Ramos (cell line): ENCODE data around the gene TMEM270.

Experiments
- in situ Hi-C: fragments of 300-500 bp; cut with MboI; formaldehyde crosslinking; loops from one replicate; pipeline ENCODE4 v1.14.3; 2022; ENCODE audit warnings: low sequenced_read_pairs; ENCODE audit not compliant: unreplicated experiment

Gene TMEM270

GRCh38 chr7:73901231-73901822 lies 40.4 kb downstream of the TMEM270 start:
- in situ Hi-C loops, result no loop called here

DNA sequence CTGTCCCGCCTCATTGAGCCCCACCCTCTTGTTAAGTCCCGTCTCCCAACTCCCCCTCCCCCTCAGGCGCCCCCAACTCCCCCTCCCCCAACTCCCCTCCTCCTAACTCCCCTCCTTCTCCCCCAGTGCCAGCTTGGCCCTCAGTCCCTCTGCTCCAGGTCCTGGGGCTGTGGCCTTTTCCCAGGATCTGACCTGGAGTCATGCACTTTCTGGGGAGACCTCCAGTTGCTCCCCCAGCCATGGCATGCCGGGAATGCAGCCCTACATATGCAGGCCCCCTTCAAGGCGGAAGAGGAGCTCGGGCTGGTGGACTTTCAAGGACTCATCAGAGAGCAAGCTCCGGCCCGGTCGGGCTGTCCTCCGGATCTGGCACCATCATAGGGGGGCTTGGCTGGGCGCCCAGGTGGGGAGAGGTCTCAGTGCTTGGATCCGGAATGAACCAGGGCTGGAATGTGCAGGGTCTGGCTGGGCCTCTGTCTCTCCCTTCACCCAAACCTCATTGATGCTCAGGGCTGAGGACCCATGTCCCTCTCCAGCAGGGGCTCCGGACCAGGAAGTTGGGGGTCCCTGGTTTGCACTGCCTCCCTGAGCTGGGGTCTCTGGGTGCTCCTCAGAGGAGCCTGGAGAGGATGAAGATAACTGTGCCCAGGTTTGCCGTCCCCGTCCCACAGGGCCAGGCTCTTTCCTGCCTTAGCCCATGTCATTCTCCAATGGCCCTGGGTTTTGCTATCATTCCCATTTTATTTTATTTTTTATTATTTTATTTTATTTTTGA lies 41.1 kb downstream of the TMEM270 start:
- in situ Hi-C loops, result no loop called here

DNA sequence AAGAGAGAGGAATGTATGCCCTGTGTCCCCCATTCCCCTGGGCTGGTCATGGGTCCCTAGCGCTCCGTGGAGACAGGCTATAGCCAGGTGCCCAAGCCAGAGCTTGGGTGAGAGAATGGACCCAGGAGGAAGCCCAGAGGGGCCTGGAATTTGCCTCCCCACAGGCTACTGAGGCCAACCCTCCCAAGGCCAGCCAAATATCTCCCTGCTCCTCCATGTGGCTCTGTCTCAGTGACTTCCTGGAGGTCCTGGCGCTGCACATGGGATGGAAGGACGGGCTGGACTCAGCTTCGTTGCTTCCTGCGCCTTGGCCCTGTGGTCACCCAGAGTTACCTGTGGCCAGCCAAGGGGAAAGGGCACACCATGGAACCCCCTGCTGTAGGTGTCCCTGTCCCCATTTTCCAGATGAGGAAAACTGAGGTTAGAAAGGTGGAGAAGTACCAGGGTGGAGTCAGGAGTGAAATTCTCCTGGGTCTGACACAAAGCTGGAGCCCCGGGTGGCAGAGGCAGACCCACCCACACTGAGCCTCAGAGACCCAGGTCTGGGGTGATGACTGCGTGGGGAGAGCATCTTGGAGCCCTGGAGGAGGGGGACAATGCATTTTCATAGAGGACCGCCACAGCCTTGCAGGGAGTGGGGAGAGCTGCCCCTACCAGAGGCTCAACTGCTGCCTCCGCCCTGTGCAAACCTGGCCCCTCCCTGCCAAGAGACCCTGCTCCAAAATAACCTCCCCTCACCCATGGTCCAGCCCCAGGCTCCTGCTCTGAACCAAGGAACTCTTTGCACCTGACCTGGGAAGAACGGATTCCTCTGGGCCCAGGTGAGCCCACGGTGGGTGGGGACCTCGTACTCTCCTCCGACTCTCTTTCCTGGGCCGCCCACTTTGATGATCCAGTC lies 42.6 kb downstream of the TMEM270 start:
- in situ Hi-C loops, result no loop called here

GRCh38 chr7:73904219-73905137 lies 43.5 kb downstream of the TMEM270 start:
- in situ Hi-C loops, result no loop called here

- in situ Hi-C loops, result no loop called here
Measured at GRCh38 chr7:73905360-73905759, 44.4 kb downstream of the TMEM270 start.

GRCh38 chr7:73906874-73907273 lies 45.9 kb downstream of the TMEM270 start:
- in situ Hi-C loops, result no loop called here

- in situ Hi-C loops, result no loop called here
Measured at GRCh38 chr7:73907554-73908122, 46.7 kb downstream of the TMEM270 start.

DNA sequence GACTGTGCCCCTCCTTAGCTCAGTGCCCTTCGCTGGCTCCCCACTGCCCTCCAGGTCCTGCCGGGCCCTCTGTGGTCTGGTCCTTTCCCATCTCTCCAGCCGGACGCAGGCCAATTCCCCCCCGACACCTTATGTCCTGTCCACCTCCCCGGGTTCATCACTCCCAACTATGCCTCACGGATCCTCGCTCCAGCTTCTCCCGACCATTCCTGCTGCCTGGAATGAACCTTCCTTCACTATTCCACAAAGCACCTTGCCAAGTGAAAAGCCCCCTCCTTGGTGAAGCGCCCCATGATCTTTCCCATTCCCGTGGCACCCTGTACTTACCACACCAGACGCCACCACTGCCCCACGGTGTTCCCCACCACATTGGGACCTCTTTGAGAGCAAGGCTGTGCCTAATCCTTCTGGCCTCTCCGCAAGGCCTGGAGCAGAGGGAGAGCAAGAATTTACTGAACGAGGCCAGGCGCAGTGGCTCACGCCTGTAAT lies 47.2 kb downstream of the TMEM270 start:
- in situ Hi-C loops, result no loop called here

DNA sequence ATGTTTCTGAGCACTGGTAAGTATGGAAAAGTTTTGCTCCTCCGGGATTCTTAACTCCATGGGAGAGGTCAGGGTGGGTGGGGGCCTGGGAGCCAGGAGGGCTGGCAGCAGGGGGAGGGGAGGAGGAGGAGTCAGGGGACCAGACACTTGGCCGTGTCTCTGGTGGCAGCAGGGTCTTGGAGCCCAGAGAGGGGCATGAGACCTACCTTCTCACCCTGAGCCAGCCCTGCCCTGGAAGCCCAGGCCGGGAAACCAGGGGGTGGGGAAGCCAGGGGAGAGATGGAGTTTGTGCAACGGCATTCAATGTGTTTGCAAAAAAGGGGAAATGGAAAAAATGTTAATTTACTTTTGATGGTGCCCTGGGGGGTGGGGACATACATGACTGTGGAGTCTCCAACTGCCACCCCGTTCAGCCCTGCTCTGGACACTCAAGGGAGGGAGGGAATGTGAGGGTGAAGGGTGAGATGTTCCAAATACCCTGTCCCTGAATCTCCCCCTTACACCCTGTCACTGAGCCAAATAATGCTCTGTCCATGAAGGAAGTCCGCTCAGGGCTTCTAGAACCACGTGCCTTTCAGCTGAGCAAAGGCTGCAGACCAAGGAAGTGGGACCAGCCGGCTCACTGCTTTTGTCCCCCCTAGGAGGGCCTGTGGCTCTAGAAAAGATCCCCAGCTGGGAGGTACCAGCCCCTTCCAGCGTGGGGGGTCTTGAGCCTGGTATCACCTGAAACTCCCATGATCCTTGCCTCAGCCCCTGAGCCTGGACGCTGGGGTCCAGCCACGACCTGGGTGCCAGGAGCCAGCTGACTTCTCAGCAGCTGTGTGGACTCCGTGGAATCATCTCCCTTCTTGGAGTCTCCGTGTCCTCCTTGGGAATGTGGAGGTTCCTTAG lies 48.3 kb downstream of the TMEM270 start:
- in situ Hi-C loops, result no loop called here

DNA sequence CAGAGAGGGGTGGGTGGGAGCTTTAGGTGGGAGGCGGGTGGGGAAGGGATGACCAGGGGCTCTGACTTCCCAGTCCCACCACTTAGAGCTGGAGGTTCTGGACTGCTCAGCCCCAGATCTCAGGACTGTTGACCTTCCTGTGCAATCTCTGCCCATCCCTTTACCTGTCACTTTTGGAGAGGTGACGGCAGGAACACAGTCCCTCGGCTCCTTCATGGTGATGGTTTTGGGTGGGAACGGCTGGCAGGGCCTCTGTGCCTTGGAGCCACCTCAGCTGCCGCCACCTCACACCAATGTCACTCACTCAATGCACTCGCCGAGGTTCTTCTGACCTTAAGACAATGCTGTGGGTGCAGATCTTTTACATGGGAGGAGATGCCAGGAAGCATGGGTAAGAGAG lies 49.0 kb downstream of the TMEM270 start:
- in situ Hi-C loops, result no loop called here

DNA sequence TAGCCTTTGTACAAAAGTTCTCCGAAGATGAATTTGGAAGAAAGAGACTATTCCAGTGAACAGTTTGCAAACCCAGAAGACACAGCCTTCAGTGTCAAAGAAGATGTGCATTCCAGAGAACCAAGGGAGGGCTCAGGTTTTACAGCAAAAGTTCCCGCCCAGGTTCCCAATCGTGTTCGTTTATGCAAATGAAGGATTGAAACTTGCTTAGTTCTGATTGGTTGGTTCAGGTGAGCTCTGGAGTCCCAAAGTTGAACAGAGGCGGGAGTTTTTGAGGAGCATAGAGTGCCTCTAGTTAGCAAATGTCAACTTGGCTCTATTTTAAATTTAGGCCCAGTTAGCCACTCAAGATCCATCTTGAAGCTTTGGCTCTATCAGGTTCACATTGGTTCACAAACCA lies 51.3 kb downstream of the TMEM270 start:
- in situ Hi-C loops, result no loop called here
